GM12878 (cell line): Measurements from ENCODE around the gene PLIN3. TPM values are rescaled to one million over a fixed set of nuclear protein-coding genes. Genes with fewer than 3 reads are reported as not detected.

ENCODE experiments used
- ATAC-seq: fragments of 200-7000 bp; cut with Tn5 transposase; 3 replicates; pipeline ENCODE4 v1.9.1; 2020; ENCODE audit warnings: mild to moderate bottlenecking, moderate library complexity
- BruUV-seq: library from RNA; stranded (reverse); fragments of 400-500 nt; replicated peaks from 2 replicates; lab custom pipeline; 2021; lab: Mats Ljungman, UMichigan
- CTCF ChIA-PET: fragments of 300-600 bp; sonication (Branson Sonifier 250); formaldehyde crosslinking; extraction: SDS; loops from one replicate; lab custom pipeline; 2021; ENCODE audit warnings: inconsistent platforms; lab: Yijun Ruan, JAX
- POLR2A ChIA-PET: fragments of 350-600 bp; formaldehyde crosslinking; extraction: SDS; loops from one replicate; lab custom pipeline; 2021; ENCODE audit warnings: inconsistent platforms; lab: Charles Lee
- RAD21 ChIA-PET: fragments of 300-600 bp; sonication (Branson Sonifier 250); formaldehyde crosslinking; loops from one replicate; lab custom pipeline; 2023; ENCODE audit warnings: antibody characterized with exemption; ENCODE audit not compliant: unreplicated experiment; lab: Charles Lee
- SMC1A ChIA-PET: fragments of 300-600 bp; sonication (Branson Sonifier 250); formaldehyde crosslinking; loops from one replicate; lab custom pipeline; 2023; ENCODE audit not compliant: unreplicated experiment, uncharacterized antibody; lab: Charles Lee
- DNase-seq: peaks from one replicate; pipeline ENCODE4 v3.0.0-alpha.2; 2011; ENCODE audit warnings: low read depth, low spot score
- FAIRE-seq: peaks from 3 replicates; lab custom pipeline; 2011; peaks lifted over from hg19 to GRCh38; lab: Jason Lieb, UNC
- H2AFZ ChIP-seq: 2 replicates; pipeline ENCODE4 v1.6.0; 2011; ENCODE audit warnings: low read depth, low read length, control low read depth; ENCODE audit not compliant: control insufficient read depth
- H3K27ac ChIP-seq: 2 replicates; pipeline ENCODE4 v1.5.1; 2011; ENCODE audit warnings: control low read depth; ENCODE audit not compliant: control insufficient read depth, insufficient read depth
- H3K27me3 ChIP-seq, 2 experiments: replicated peaks in 1 of 2; 2 replicates each; pipeline versions ENCODE4 v1.6.0 to v1.6.1; 2011; ENCODE audit warnings: low read length in 1 of 2; ENCODE audit not compliant: control insufficient read depth in 2 of 2, insufficient read depth in 2 of 2
- H3K36me3 ChIP-seq, 2 experiments: 2 replicates each; pipeline ENCODE4 v1.5.1; 2011; ENCODE audit warnings: low read length in 1 of 2; ENCODE audit not compliant: control insufficient read depth in 2 of 2, insufficient read depth in 2 of 2
- H3K4me1 ChIP-seq: 2 replicates; pipeline ENCODE4 v1.6.1; 2011; ENCODE audit warnings: mild to moderate bottlenecking, low read length, moderate library complexity, mixed read lengths; ENCODE audit not compliant: control insufficient read depth, insufficient read depth
- H3K4me2 ChIP-seq: 2 replicates; pipeline ENCODE4 v1.6.0; 2011; ENCODE audit warnings: control low read depth; ENCODE audit not compliant: control insufficient read depth, insufficient read depth
- H3K4me3 ChIP-seq: fragments of 200-600 bp; sonication (generic); 2 replicates; pipeline ENCODE4 v1.5.1; 2016
- H3K79me2 ChIP-seq: 2 replicates; pipeline ENCODE4 v1.6.0; 2011; ENCODE audit warnings: low read length; ENCODE audit not compliant: control insufficient read depth, insufficient read depth
- H3K9ac ChIP-seq: 2 replicates; pipeline ENCODE4 v1.8.0; 2011; ENCODE audit warnings: low read length, control low read depth, mixed read lengths; ENCODE audit not compliant: control insufficient read depth, insufficient read depth
- H3K9me3 ChIP-seq: replicated peaks from 3 replicates; pipeline ENCODE4 v1.5.1; 2011; ENCODE audit warnings: mild to moderate bottlenecking, low read length; ENCODE audit not compliant: control insufficient read depth, insufficient read depth
- H4K20me1 ChIP-seq: 2 replicates; pipeline ENCODE4 v1.6.0; 2011; ENCODE audit not compliant: control insufficient read depth, insufficient read depth
- JUNB ChIP-seq: IDR thresholded peaks from 2 replicates; pipeline ENCODE4 v1.6.1; 2016; ENCODE audit warnings: antibody characterized with exemption, mild to moderate bottlenecking
- KDM1A ChIP-seq: fragments of 200-600 bp; sonication (generic); IDR thresholded peaks from 2 replicates; pipeline ENCODE4 v1.6.1; 2016; ENCODE audit warnings: borderline replicate concordance
- MXI1 ChIP-seq: fragments of 150-350 bp; IDR thresholded peaks from 2 replicates; pipeline ENCODE4 v1.6.1; 2011; ENCODE audit warnings: low read depth, mild to moderate bottlenecking, inconsistent platforms, low read length, improper control_type of control experiment
- YY1 ChIP-seq: IDR thresholded peaks from 2 replicates; pipeline ENCODE4 v1.6.1; 2011; ENCODE audit warnings: low read depth, mild to moderate bottlenecking, low read length
- ZSCAN29 ChIP-seq: fragments of 450-650 bp; IDR thresholded peaks from 2 replicates; pipeline ENCODE4 v1.6.1; 2017; ENCODE audit warnings: mild to moderate bottlenecking, moderate library complexity
- WGBS: methylation state at CpG from one replicate; pipeline ENCODE4 v1.1.6; 2016; ENCODE audit warnings: low lambda C conversion rate; ENCODE audit not compliant: insufficient replicate concordance, insufficient coverage; ENCODE audit errors: missing lambda C conversion rate; 5-methylcytosine and 5-hydroxymethylcytosine counted together
- in situ Hi-C: fragments of 300-500 bp; cut with MboI; formaldehyde crosslinking; loops from 9 replicates; pipeline ENCODE4 v1.14.3; 2018; ENCODE audit warnings: mixed read lengths
- intact Hi-C: fragments of 100-400 bp; cut with micrococcal nuclease; formaldehyde crosslinking; loops from one replicate; pipeline ENCODE4 v1.14.2; 2022; ENCODE audit not compliant: unreplicated experiment
- polyA plus RNA-seq, 11 experiments: library from polyadenylated mRNA; depleted of rRNA in 4 of 11; unstranded in 6 of 11; stranded (reverse) in 5 of 11; fragments of >200 nt; fragmentation: Nextera tagmentation in 4 of 11; fragmentation: Illumina TruSeq in 1 of 11; extraction: Ambion mirVana in 4 of 11; extraction: Trizol in 1 of 11; gene quantifications; 1 replicate in 1 of 11; 2 replicates in 10 of 11; pipeline versions ENCODE4 v1.2.1 to v1.2.3, GENCODE V29; 2011 to 2016; ENCODE audit warnings: inconsistent platforms in 2 of 11, missing spikeins in 2 of 11, low read depth in 1 of 11
- total RNA-seq, 4 experiments: library from RNA; depleted of rRNA in 3 of 4; stranded (reverse); fragments of >200 nt in 3 of 4; fragmentation: Illumina TruSeq in 1 of 4; extraction: Trizol in 1 of 4; gene quantifications; 2 replicates each; pipeline versions ENCODE4 v1.2.1 to v1.2.3, GENCODE V29; 2013 to 2021
- TF ChIP-seq, protein P1 (sequence below): fragments of 450-650 bp; IDR thresholded peaks from 2 replicates; pipeline ENCODE4 v1.6.1; 2018; ENCODE audit warnings: mild to moderate bottlenecking, low read depth, moderate library complexity; ENCODE audit not compliant: partially characterized antibody
- TF ChIP-seq, protein P2 (sequence below): fragments of 450-650 bp; conservative IDR thresholded peaks from 2 replicates; pipeline ENCODE4 v1.6.1; 2017; ENCODE audit warnings: mild to moderate bottlenecking, moderate library complexity
- TF ChIP-seq, protein P3 (sequence below): IDR thresholded peaks from 2 replicates; pipeline ENCODE4 v1.6.1; 2011; ENCODE audit warnings: low read depth, low read length, improper control_type of control experiment, borderline replicate concordance
- TF ChIP-seq, protein P4 (sequence below): IDR thresholded peaks from 2 replicates; pipeline ENCODE4 v1.6.1; 2012; ENCODE audit warnings: improper control_type of control experiment, low read depth, low read length; ENCODE audit not compliant: insufficient replicate concordance

The PLIN3 gene
- total and polyA plus RNA-seq, 10 of the 15 experiments (the other 5 are each of a cell fraction or from before 2014, with no cell fraction given) = 7.7 to 71.4 (median 66.8) TPM

DNA sequence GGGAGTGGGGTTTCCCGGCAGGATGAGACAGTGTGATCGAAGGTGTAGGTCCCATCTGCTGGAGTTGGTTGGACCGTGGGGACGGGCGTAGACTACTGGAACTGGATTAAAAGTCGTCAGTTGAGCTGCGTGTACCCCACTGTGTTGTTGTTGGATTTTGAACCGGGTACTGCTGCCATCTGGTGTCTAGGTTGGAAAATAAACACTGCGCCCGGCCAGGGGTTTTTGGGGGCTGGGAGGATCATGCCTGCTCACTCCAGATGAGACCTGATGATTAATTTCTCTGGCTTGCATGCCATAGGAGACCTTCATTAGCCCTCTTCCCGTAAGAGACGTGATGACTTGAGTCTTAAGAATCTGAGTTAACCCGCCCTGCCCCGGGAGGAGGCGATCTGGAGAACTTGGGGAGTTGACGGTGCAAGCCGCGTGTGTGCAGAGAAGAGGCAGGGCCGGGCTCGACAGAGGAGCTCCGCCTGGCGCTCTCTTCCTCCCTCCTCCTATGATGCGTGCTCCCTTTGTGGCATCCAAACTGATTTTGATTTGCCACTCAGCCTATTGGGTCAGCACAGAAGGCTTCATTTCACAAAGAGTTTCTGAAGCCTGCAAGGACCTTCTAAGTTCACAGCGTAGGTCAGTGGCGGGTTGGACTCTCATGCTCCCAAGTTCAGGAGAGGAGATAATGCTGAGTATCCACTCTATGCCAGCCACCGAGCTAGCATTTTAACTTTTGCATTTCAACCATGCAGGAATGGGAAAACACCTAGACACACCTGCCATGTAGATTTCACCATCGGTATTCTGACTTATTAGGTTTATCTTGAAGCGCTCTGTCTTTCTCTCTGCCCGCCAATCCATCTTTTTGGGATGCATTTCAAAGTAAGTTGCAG is 44.6 kb upstream of the PLIN3 start:
- Histone ChIP-seq H3K4me1 (peaks cover 44% of the 10 kb centered on the region), H4K20me1 (no peaks in the 10 kb centered on the region), H3K9me3 (no peaks in the 10 kb centered on the region), H3K4me3 (peak overlapping the region; percentile 99), H3K4me2 (peak overlapping the region; percentile 100), H2AFZ (peak overlapping the region; percentile 76), H3K36me3 (peaks cover 3 to 13% of the 10 kb centered on the region in 2 experiments), H3K79me2 (peaks cover 68% of the 10 kb centered on the region), H3K9ac (peak overlapping the region; percentile 89), H3K27ac (peak overlapping the region; percentile 78), H3K27me3 (no peaks in the 10 kb centered on the region)
- ChIA-PET POLR2A (interaction anchor here (0.5 to 2.4 kb wide), 6 partner anchors 41 to 120 kb away, joined by 4 to 13 read pairs (median 6); partner anchors contain the start of genes FEM1A and PLIN3), CTCF (interaction anchor here (0.5 to 4.8 kb wide), 34 partner anchors 9 to 770 kb away, joined by 3 to 310 read pairs (median 5); partner anchors contain the start of genes ARRDC5, FEM1A, KDM4B and PLIN3), SMC1A (interaction anchor here (0.9 to 4.0 kb wide), 12 partner anchors 10 to 120 kb away, joined by 3 to 94 read pairs (median 8); partner anchors contain the start of genes ARRDC5 and PLIN3), RAD21 (interaction anchor here (0.8 to 5.4 kb wide), 18 partner anchors 37 to 121 kb away, joined by 3 to 176 read pairs (median 6); partner anchors contain the start of genes FEM1A, KDM4B, PLIN3 and TICAM1)
- peak; percentile 58 for ATAC-seq
- intact Hi-C loops = loop anchor here (1.0 to 5.0 kb wide), 5 partner anchors 40 to 190 kb away; partner anchors contain the start of genes DPP9 and KDM4B
- DNase-seq = no peak
- FAIRE-seq = peak; percentile 98
- WGBS = 26% methylated on average over 29 of the region's 29 CpGs
- in situ Hi-C loops = loop anchor here (5.0 kb wide), 2 partner anchors 40 to 105 kb away; no protein-coding TSS in a partner anchor
- BruUV-seq = no TSS peak
- TF ChIP-seq, protein P1, sequence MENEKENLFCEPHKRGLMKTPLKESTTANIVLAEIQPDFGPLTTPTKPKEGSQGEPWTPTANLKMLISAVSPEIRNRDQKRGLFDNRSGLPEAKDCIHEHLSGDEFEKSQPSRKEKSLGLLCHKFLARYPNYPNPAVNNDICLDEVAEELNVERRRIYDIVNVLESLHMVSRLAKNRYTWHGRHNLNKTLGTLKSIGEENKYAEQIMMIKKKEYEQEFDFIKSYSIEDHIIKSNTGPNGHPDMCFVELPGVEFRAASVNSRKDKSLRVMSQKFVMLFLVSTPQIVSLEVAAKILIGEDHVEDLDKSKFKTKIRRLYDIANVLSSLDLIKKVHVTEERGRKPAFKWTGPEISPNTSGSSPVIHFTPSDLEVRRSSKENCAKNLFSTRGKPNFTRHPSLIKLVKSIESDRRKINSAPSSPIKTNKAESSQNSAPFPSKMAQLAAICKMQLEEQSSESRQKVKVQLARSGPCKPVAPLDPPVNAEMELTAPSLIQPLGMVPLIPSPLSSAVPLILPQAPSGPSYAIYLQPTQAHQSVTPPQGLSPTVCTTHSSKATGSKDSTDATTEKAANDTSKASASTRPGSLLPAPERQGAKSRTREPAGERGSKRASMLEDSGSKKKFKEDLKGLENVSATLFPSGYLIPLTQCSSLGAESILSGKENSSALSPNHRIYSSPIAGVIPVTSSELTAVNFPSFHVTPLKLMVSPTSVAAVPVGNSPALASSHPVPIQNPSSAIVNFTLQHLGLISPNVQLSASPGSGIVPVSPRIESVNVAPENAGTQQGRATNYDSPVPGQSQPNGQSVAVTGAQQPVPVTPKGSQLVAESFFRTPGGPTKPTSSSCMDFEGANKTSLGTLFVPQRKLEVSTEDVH = no peak
- TF ChIP-seq, protein P2, sequence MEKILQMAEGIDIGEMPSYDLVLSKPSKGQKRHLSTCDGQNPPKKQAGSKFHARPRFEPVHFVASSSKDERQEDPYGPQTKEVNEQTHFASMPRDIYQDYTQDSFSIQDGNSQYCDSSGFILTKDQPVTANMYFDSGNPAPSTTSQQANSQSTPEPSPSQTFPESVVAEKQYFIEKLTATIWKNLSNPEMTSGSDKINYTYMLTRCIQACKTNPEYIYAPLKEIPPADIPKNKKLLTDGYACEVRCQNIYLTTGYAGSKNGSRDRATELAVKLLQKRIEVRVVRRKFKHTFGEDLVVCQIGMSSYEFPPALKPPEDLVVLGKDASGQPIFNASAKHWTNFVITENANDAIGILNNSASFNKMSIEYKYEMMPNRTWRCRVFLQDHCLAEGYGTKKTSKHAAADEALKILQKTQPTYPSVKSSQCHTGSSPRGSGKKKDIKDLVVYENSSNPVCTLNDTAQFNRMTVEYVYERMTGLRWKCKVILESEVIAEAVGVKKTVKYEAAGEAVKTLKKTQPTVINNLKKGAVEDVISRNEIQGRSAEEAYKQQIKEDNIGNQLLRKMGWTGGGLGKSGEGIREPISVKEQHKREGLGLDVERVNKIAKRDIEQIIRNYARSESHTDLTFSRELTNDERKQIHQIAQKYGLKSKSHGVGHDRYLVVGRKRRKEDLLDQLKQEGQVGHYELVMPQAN = 0 out of 2 replicates have a peak, but pooled peaks have one; percentile 29
- TF ChIP-seq, protein P3, sequence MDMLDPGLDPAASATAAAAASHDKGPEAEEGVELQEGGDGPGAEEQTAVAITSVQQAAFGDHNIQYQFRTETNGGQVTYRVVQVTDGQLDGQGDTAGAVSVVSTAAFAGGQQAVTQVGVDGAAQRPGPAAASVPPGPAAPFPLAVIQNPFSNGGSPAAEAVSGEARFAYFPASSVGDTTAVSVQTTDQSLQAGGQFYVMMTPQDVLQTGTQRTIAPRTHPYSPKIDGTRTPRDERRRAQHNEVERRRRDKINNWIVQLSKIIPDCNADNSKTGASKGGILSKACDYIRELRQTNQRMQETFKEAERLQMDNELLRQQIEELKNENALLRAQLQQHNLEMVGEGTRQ = no peak
- peak; percentile 3; the same call in 1 of the 2 replicates for TF ChIP-seq YY1
- TF ChIP-seq ZSCAN29 = peak; percentile 86; the same call in 1 of the 2 replicates
- no peak for TF ChIP-seq JUNB
- 0 out of 2 replicates have a peak, but pooled peaks have one; percentile 41 for TF ChIP-seq MXI1
- no peak for TF ChIP-seq KDM1A
- TF ChIP-seq, protein P4, sequence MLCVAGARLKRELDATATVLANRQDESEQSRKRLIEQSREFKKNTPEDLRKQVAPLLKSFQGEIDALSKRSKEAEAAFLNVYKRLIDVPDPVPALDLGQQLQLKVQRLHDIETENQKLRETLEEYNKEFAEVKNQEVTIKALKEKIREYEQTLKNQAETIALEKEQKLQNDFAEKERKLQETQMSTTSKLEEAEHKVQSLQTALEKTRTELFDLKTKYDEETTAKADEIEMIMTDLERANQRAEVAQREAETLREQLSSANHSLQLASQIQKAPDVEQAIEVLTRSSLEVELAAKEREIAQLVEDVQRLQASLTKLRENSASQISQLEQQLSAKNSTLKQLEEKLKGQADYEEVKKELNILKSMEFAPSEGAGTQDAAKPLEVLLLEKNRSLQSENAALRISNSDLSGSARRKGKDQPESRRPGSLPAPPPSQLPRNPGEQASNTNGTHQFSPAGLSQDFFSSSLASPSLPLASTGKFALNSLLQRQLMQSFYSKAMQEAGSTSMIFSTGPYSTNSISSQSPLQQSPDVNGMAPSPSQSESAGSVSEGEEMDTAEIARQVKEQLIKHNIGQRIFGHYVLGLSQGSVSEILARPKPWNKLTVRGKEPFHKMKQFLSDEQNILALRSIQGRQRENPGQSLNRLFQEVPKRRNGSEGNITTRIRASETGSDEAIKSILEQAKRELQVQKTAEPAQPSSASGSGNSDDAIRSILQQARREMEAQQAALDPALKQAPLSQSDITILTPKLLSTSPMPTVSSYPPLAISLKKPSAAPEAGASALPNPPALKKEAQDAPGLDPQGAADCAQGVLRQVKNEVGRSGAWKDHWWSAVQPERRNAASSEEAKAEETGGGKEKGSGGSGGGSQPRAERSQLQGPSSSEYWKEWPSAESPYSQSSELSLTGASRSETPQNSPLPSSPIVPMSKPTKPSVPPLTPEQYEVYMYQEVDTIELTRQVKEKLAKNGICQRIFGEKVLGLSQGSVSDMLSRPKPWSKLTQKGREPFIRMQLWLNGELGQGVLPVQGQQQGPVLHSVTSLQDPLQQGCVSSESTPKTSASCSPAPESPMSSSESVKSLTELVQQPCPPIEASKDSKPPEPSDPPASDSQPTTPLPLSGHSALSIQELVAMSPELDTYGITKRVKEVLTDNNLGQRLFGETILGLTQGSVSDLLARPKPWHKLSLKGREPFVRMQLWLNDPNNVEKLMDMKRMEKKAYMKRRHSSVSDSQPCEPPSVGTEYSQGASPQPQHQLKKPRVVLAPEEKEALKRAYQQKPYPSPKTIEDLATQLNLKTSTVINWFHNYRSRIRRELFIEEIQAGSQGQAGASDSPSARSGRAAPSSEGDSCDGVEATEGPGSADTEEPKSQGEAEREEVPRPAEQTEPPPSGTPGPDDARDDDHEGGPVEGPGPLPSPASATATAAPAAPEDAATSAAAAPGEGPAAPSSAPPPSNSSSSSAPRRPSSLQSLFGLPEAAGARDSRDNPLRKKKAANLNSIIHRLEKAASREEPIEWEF = no peak
